IPS-20b (cell line): ENCODE results near the gene HHAT.

Source experiments
- H3K27ac ChIP-seq: one replicate; pipeline ENCODE4 v1.5.1; 2013; ENCODE audit warnings: low read length
- H3K27me3 ChIP-seq: 2 replicates; pipeline ENCODE4 v1.6.1; 2013; ENCODE audit warnings: mild to moderate bottlenecking, low read length, inconsistent platforms; ENCODE audit not compliant: insufficient read depth
- H3K36me3 ChIP-seq: 2 replicates; pipeline ENCODE4 v1.6.1; 2013; ENCODE audit warnings: low read depth, mild to moderate bottlenecking, inconsistent platforms, low read length, moderate library complexity; ENCODE audit not compliant: insufficient read depth
- H3K4me1 ChIP-seq: 2 replicates; pipeline ENCODE4 v1.6.1; 2013; ENCODE audit warnings: mild to moderate bottlenecking, control low read depth, inconsistent platforms, low read length, moderate library complexity; ENCODE audit not compliant: insufficient read depth
- H3K4me3 ChIP-seq: 2 replicates; pipeline ENCODE4 v1.5.1; 2013; ENCODE audit warnings: mild to moderate bottlenecking, low read length, inconsistent platforms
- H3K9ac ChIP-seq: 2 replicates; pipeline ENCODE4 v1.6.1; 2013; ENCODE audit warnings: low read depth, mild to moderate bottlenecking, inconsistent platforms, low read length, moderate library complexity
- H3K9me3 ChIP-seq: 2 replicates; pipeline ENCODE4 v1.6.1; 2013; ENCODE audit warnings: mild to moderate bottlenecking, low read depth, low read length, inconsistent platforms; ENCODE audit not compliant: insufficient read depth

The HHAT gene

GRCh38 chr1:210428696-210429095 is 100.0 kb downstream of the HHAT start:
- H3K4me3 ChIP-seq, result no peak overlapping the region
- H3K27me3 ChIP-seq, result no peaks in the 10 kb centered on the region
- no peaks in the 10 kb centered on the region for H3K36me3 ChIP-seq
- H3K4me1 ChIP-seq, result peaks cover under 1% of the 10 kb centered on the region; the same call in 1 of the 2 replicates
- no peaks in the 10 kb centered on the region for H3K9me3 ChIP-seq
- H3K9ac ChIP-seq, result no peak overlapping the region
- no peak overlapping the region for H3K27ac ChIP-seq

- H3K27ac ChIP-seq, result no peak overlapping the region
- peaks cover 11% of the 10 kb centered on the region; the same call in 1 of the 2 replicates for H3K4me1 ChIP-seq
- H3K4me3 ChIP-seq, result peak overlapping the region; percentile 0; the same call in 1 of the 2 replicates
- no peaks in the 10 kb centered on the region for H3K9me3 ChIP-seq
- no peaks in the 10 kb centered on the region for H3K27me3 ChIP-seq
- H3K9ac ChIP-seq, result no peak overlapping the region
- H3K36me3 ChIP-seq, result no peaks in the 10 kb centered on the region
Measured at GRCh38 chr1:210434223-210434622, 105.5 kb downstream of the HHAT start.

GRCh38 chr1:210437111-210437510 is 108.4 kb downstream of the HHAT start:
- Histone ChIP-seq H3K4me1 (peaks cover 14% of the 10 kb centered on the region), H3K27ac (no peak overlapping the region), H3K27me3 (no peaks in the 10 kb centered on the region), H3K4me3 (no peak overlapping the region), H3K36me3 (no peaks in the 10 kb centered on the region), H3K9me3 (no peaks in the 10 kb centered on the region), H3K9ac (no peak overlapping the region)

GRCh38 chr1:210437781-210438180 is 109.1 kb downstream of the HHAT start:
- no peaks in the 10 kb centered on the region for H3K9me3 ChIP-seq
- no peak overlapping the region for H3K27ac ChIP-seq
- H3K4me3 ChIP-seq, result no peak overlapping the region
- no peak overlapping the region for H3K9ac ChIP-seq
- H3K4me1 ChIP-seq, result peaks cover 14% of the 10 kb centered on the region
- no peaks in the 10 kb centered on the region for H3K36me3 ChIP-seq
- H3K27me3 ChIP-seq, result no peaks in the 10 kb centered on the region

- Histone ChIP-seq H3K27ac (no peak overlapping the region), H3K4me1 (peaks cover 8% of the 10 kb centered on the region), H3K27me3 (no peaks in the 10 kb centered on the region), H3K9me3 (no peaks in the 10 kb centered on the region), H3K4me3 (no peak overlapping the region), H3K36me3 (no peaks in the 10 kb centered on the region), H3K9ac (no peak overlapping the region)
Measured at GRCh38 chr1:210438928-210439841, 110.5 kb downstream of the HHAT start.

GRCh38 chr1:210440081-210440480 is 111.4 kb downstream of the HHAT start:
- H3K9ac ChIP-seq, result no peak overlapping the region
- no peak overlapping the region for H3K27ac ChIP-seq
- no peaks in the 10 kb centered on the region for H3K36me3 ChIP-seq
- H3K4me1 ChIP-seq, result peaks cover 3% of the 10 kb centered on the region; the same call in 1 of the 2 replicates
- H3K4me3 ChIP-seq, result no peak overlapping the region
- H3K9me3 ChIP-seq, result no peaks in the 10 kb centered on the region
- no peaks in the 10 kb centered on the region for H3K27me3 ChIP-seq

GRCh38 chr1:210441028-210441427 is 112.3 kb downstream of the HHAT start:
- no peak overlapping the region for H3K27ac ChIP-seq
- H3K9me3 ChIP-seq, result no peaks in the 10 kb centered on the region

GRCh38 chr1:210445485-210445884 is 116.8 kb downstream of the HHAT start:
- H3K4me3 ChIP-seq, result no peak overlapping the region
- H3K9me3 ChIP-seq, result no peaks in the 10 kb centered on the region
- H3K27ac ChIP-seq, result no peak overlapping the region
- H3K27me3 ChIP-seq, result no peaks in the 10 kb centered on the region
- no peak overlapping the region for H3K9ac ChIP-seq
- H3K4me1 ChIP-seq, result 0 out of 2 replicates have a peak, but pooled peaks cover 9% of the 10 kb centered on the region
- H3K36me3 ChIP-seq, result no peaks in the 10 kb centered on the region

More at GRCh38 chr1:210441028-210441427, 112.3 kb downstream of the HHAT start:
- Histone ChIP-seq H3K36me3 (no peaks in the 10 kb centered on the region), H3K4me1 (peaks cover 10% of the 10 kb centered on the region; the same call in 1 of the 2 replicates), H3K9ac (no peak overlapping the region), H3K4me3 (no peak overlapping the region), H3K27me3 (no peaks in the 10 kb centered on the region)

GRCh38 chr1:210445931-210446330 is 117.2 kb downstream of the HHAT start:
- no peak overlapping the region for H3K27ac ChIP-seq
- H3K27me3 ChIP-seq, result no peaks in the 10 kb centered on the region
- no peak overlapping the region for H3K4me3 ChIP-seq
- H3K9me3 ChIP-seq, result no peaks in the 10 kb centered on the region
- H3K4me1 ChIP-seq, result 0 out of 2 replicates have a peak, but pooled peaks cover 9% of the 10 kb centered on the region
- no peak overlapping the region for H3K9ac ChIP-seq
- H3K36me3 ChIP-seq, result no peaks in the 10 kb centered on the region

- no peaks in the 10 kb centered on the region for H3K36me3 ChIP-seq
- H3K4me3 ChIP-seq, result no peak overlapping the region
- no peaks in the 10 kb centered on the region for H3K27me3 ChIP-seq
- H3K4me1 ChIP-seq, result 0 out of 2 replicates have a peak, but pooled peaks cover 9% of the 10 kb centered on the region
- H3K27ac ChIP-seq, result no peak overlapping the region
- H3K9ac ChIP-seq, result no peak overlapping the region
- no peaks in the 10 kb centered on the region for H3K9me3 ChIP-seq
Measured at GRCh38 chr1:210446479-210446878, 117.8 kb downstream of the HHAT start.

GRCh38 chr1:210447456-210448057 is 118.9 kb downstream of the HHAT start:
- Histone ChIP-seq H3K27ac (no peak overlapping the region), H3K4me3 (no peak overlapping the region), H3K9ac (no peak overlapping the region; the same call in 1 of the 2 replicates)

More at GRCh38 chr1:210447456-210448057, 118.9 kb downstream of the HHAT start:
- Histone ChIP-seq H3K9me3 (no peaks in the 10 kb centered on the region), H3K27me3 (no peaks in the 10 kb centered on the region), H3K4me1 (0 out of 2 replicates have a peak, but pooled peaks cover 9% of the 10 kb centered on the region), H3K36me3 (no peaks in the 10 kb centered on the region)
